T47D (cell line): ENCODE results near the gene PTPN4.

Experiments
- DNase-seq, 2 experiments: peaks; one replicate each; pipeline versions ENCODE4 v3.0.0 to v3.0.0-alpha.2; 2011 to 2012; ENCODE audit warnings: low read depth in 1 of 2, low spot score in 1 of 2
- JUND ChIP-seq: IDR thresholded peaks from 2 replicates; pipeline ENCODE4 v1.6.1; 2012; ENCODE audit warnings: low read depth
- in situ Hi-C: cut with HindIII; loops from 2 replicates; pipeline ENCODE4 v1.10.0; 2016; ENCODE audit warnings: low sequenced_read_pairs, low pct_unique_long_range_greater_than_20kb

PTPN4 gene

DNA sequence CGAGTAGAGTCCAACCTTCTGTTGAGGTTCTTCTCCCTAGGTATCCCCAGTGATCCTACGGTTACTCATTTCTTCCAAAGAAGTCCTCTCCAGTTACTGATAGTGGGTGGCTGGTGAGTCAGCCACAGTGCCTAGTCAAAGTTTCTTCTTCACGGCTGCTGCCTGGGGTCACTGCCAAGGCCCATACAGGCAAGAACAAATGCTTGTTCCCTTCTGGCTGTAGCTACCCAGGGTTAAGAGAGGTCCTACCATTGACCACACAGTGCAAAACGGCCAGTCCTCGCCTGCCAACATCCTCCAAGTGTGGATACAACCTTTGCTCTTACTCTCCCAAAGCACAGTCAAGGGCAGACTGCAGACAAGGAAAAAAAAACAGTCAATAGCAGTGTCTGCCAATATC is 2.9 kb upstream of the PTPN4 start:
- TF ChIP-seq JUND, result no peak
- no peak for DNase-seq
- in situ Hi-C loops, result no loop called here

- DNase-seq, result no peak
- TF ChIP-seq JUND, result no peak
- in situ Hi-C loops, result no loop called here
Observed at GRCh38 chr2:119758881-119759450, 756 bp upstream of the PTPN4 start.

GRCh38 chr2:119760237-119760955 is 674 bp downstream of the PTPN4 start:
- peak; percentile 23 to 28 for DNase-seq
- TF ChIP-seq JUND, result no peak

DNA sequence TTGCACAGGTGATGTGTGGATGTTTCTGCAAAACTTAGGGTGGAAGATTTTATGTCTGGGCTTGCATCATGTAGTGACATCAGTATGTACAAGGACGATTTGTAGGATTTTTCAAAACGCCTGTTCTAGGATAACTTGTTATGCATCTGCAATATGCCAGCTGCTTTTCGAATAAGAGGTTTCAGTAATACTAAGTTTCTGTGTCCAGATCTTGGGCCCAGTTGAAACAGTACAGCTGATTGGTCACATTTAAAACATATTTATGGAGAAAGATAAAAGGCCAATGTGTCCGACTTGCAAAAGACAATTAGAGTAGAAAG is 1.2 kb downstream of the PTPN4 start:
- no peak for DNase-seq
- in situ Hi-C loops, result no loop called here
- TF ChIP-seq JUND, result no peak

More at GRCh38 chr2:119760237-119760955, 674 bp downstream of the PTPN4 start:
- in situ Hi-C loops, result no loop called here

- in situ Hi-C loops, result no loop called here
- no peak for DNase-seq
- no peak for TF ChIP-seq JUND
Observed at GRCh38 chr2:119764832-119765231, 5.1 kb downstream of the PTPN4 start.

GRCh38 chr2:119765433-119766002 is 5.8 kb downstream of the PTPN4 start:
- no peak for TF ChIP-seq JUND
- no peak for DNase-seq
- in situ Hi-C loops, result no loop called here

GRCh38 chr2:119766944-119767343 is 7.2 kb downstream of the PTPN4 start:
- in situ Hi-C loops, result no loop called here
- DNase-seq, result no peak

DNA sequence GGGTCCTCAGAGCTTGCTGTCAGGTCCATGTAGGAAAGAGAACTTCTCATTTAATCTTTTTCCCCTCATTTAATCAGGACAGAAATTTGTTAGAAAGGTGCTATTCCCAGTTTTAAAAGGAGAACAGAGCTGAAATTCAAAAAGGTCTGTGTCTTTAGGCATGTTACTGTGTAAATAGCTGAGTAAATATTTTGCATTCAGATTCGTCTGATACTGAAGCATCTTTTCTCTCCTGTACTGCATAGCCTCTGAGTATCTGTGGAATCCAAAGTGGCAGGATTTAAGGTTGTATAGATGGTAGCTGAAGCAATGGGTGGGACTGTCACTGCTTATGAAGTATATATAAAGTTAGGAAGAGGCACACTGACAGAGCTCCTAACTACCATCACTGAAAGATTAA is 9.0 kb downstream of the PTPN4 start:
- TF ChIP-seq JUND, result no peak
- in situ Hi-C loops, result no loop called here
- no peak for DNase-seq

More at GRCh38 chr2:119766944-119767343, 7.2 kb downstream of the PTPN4 start:
- no peak for TF ChIP-seq JUND

GRCh38 chr2:119769645-119770044 is 9.9 kb downstream of the PTPN4 start:
- in situ Hi-C loops, result no loop called here
- no peak for TF ChIP-seq JUND
- DNase-seq, result no peak

- TF ChIP-seq JUND, result no peak
- in situ Hi-C loops, result no loop called here
- DNase-seq, result no peak
Observed at GRCh38 chr2:119771331-119771730, 11.6 kb downstream of the PTPN4 start.

DNA sequence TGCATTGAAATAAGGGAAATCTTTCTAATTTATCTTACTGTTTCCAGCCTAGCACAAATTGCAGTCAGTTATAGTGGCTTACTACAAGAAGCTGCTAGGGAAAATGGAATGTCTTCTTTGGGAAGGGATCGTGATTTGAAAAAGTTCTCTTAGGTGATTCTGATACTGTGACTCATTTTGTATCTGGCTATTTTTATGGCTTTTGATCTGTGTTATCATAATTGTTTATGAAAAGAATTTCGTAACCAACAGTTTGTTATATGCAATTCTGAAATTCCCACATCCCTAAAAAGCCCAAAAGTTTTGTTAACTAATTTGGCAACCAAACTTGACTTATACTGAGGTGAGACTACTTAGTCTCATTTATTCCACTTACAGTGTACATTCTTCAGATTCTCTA is 12.4 kb downstream of the PTPN4 start:
- DNase-seq, result no peak
- in situ Hi-C loops, result no loop called here
- no peak for TF ChIP-seq JUND

DNA sequence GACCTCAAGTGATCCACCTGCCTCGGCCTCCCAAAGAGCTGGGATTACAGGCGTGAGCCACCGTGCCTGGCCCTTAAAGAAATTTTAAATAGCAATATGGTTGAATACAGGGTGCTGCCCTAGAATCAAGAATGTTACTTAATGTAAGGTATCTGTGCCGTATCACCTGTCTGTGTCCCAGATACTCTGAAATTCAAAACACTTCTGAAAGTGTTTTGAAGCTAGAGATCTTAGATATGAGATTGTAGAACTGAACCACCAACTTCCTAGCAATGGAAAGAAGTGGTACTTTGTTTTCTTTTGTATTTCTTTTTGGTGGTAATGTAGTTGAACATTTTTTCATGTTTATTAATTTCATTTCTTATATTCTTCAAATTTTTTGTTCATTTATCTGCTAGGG is 13.0 kb downstream of the PTPN4 start:
- no peak for DNase-seq
- TF ChIP-seq JUND, result no peak
- in situ Hi-C loops, result no loop called here

DNA sequence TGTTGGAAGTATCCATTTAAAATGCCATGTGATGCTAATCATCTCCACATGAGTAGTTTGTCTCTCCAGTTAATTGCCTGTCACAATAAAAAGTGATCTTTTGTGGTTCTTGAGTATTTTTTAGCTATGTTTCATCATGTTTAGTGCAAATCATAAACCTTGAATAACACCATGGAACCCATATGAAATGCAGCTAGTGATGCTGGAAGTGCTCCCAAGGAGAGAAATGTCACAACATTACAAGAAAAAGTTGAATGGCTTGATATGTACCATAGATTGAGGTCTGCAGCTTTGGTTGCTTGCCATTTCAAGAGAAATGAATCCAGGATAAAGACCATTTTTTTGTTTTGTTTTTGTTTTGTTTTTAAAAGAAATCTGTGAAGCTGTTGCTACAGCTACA is 14.3 kb downstream of the PTPN4 start:
- in situ Hi-C loops, result no loop called here
- no peak for TF ChIP-seq JUND
- DNase-seq, result no peak
